ENCODE results near the gene TSPO2.

The TSPO2 gene

DNA sequence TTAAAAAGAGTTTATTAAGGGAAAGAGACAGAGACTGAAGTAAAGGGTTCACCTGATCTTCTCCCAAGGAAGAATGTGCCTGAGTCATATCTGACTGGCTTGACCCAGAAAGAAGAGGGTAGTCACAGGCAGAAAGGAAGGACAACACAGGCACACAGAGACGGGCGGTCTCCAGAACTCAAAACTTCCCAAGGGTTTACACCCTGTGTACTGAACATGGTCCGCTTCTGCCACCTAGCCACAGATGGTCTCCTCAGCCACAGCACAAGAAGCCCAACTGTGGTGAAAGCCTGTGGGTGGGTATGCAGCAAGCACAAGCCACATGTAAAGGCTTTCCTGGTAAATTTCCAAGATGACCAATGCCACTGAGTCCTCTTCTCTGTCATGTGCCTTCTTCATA lies 20.4 kb upstream of the TSPO2 start:
- DNase-seq = no peak
- H3K4me1 Mint-ChIP-seq = peaks cover 13% of the 10 kb centered on the region
- H3K27ac Mint-ChIP-seq = no peak overlapping the region
- peaks cover 4% of the 10 kb centered on the region for H3K27me3 Mint-ChIP-seq (ENCODE audit: low read depth, poor library complexity)
- peaks cover 43% of the 10 kb centered on the region for H3K36me3 Mint-ChIP-seq (ENCODE audit: low read depth)
- no peak for TF ChIP-seq CTCF (IDR thresholded peaks at IDR 0.05)
- peaks cover 3% of the 10 kb centered on the region for H3K9me3 Mint-ChIP-seq
- H3K4me3 Mint-ChIP-seq = no peak overlapping the region

DNA sequence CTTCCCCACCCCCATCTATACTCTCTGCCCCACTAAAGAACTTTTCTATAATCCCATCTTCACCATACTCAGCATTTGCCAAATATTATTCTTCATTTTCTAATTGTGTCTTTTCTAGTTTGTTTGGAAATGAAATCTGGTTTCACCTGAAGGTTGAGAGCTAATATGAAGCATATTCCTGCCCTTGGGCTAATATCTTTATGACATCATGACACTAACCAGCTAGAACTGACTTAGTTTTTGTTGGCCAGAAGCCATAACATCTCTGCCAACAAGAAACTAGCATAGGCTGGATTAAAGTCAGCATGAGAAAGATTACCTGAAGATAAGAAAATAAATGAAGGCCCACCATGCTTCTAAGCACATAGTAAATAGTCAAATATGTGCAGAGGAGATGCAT lies 20.0 kb upstream of the TSPO2 start:
- DNase-seq = no peak
- H3K27ac Mint-ChIP-seq = no peak overlapping the region
- H3K36me3 Mint-ChIP-seq (ENCODE audit: low read depth) = peaks cover 43% of the 10 kb centered on the region
- H3K4me3 Mint-ChIP-seq = no peak overlapping the region
- H3K9me3 Mint-ChIP-seq = peaks cover 3% of the 10 kb centered on the region
- no peak for TF ChIP-seq CTCF (IDR thresholded peaks at IDR 0.05)
- peaks cover 18% of the 10 kb centered on the region for H3K4me1 Mint-ChIP-seq
- H3K27me3 Mint-ChIP-seq (ENCODE audit: low read depth, poor library complexity) = peaks cover 4% of the 10 kb centered on the region

DNA sequence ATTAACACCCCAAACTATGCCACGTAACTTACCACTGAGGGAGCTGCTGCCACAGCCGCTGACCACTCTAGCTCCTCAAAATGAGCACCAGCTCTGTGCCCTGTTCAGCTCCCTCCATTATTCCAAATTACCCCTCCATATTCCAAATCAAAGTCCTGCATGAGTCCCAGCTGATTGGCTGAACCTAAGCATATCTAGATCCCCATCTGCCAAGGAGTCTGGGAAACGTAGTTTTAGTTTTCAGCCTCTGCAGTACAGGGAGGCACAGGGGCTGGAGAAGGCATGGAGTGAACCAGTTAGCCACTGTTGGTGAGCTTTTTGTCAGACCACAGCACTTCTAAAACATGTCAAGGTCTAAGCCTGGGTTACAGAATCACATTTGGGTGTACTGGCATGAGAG lies 19.2 kb upstream of the TSPO2 start:
- Mint-ChIP-seq H3K36me3 (ENCODE audit: low read depth) (peaks cover 41% of the 10 kb centered on the region), H3K4me1 (peaks cover 24% of the 10 kb centered on the region), H3K4me3 (no peak overlapping the region), H3K27me3 (ENCODE audit: low read depth, poor library complexity) (peaks cover 4% of the 10 kb centered on the region), H3K27ac (no peak overlapping the region), H3K9me3 (peaks cover 3% of the 10 kb centered on the region)
- TF ChIP-seq CTCF (IDR thresholded peaks at IDR 0.05) = no peak
- DNase-seq = no peak

GRCh38 chr6:41025966-41026530 lies 16.2 kb upstream of the TSPO2 start:
- no peak for DNase-seq
- no peaks in the 10 kb centered on the region for H3K9me3 Mint-ChIP-seq
- peak overlapping the region; percentile 90 for H3K4me3 Mint-ChIP-seq
- peaks cover 42% of the 10 kb centered on the region for H3K4me1 Mint-ChIP-seq
- no peak overlapping the region for H3K27ac Mint-ChIP-seq
- TF ChIP-seq CTCF (IDR thresholded peaks at IDR 0.05) = no peak
- peaks cover 18% of the 10 kb centered on the region for H3K36me3 Mint-ChIP-seq (ENCODE audit: low read depth)
- H3K27me3 Mint-ChIP-seq (ENCODE audit: low read depth, poor library complexity) = peaks cover 4% of the 10 kb centered on the region

DNA sequence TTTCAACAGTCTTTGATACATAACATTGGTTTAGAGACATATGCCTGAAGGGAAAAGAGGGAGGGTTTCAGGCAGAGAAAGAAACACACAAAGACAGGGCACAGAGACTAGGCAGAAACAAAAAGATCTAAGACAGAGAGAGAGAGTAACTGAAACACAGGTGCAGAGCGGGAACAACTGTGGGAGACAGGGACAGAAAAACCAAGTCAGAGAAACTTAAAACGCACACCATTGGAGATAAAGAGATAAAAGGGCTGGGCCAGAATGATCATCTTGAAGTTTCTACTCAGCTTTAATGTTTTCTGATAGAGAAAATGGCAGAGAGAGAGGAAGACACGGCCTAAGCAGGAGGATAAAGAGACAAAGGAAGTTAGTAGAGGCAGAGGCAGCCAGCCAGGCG lies 15.0 kb upstream of the TSPO2 start:
- TF ChIP-seq CTCF (IDR thresholded peaks at IDR 0.05) = no peak
- Mint-ChIP-seq H3K36me3 (ENCODE audit: low read depth) (peaks cover 18% of the 10 kb centered on the region), H3K27me3 (ENCODE audit: low read depth, poor library complexity) (peaks cover 6% of the 10 kb centered on the region), H3K4me1 (peaks cover 46% of the 10 kb centered on the region), H3K27ac (peak overlapping the region; percentile 70), H3K4me3 (peak overlapping the region; percentile 90), H3K9me3 (no peaks in the 10 kb centered on the region)
- DNase-seq = no peak

DNA sequence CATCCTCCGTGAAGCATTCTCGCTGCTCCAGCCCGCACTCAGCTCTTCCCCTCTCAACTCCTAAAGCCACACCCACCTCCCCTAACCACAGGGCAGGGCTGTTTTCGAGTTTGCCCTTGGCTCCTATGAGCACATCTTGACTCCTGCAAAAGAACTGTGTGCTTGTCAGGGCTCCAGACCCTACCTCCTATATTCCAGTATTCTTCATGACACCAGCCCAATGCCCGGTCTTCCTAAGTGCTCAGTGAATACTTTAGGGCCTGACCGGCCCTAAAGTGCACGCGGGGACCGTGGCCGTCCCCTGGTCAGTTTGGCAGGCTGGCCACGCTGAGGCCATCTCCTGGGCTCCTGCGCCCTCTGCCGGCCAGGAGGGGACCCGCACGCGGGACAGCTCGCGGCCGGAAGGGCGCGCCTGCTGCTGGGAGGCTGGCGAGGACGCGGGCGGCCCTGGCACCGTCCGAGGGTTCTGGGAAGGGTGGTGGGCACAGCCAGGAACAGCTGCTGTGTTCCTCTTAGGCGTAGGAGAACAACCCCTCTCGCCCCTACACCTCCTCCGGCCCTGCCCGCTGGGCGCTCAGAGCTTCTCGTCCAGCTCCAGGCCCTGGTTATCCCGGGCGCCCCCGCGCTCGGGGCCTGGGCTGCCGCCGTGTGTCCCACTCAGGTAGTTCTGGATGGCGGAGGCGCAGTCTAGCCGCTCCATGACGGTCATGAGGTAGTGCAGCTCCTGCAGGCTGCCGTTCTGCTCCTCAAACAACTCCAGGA lies 14.3 kb upstream of the TSPO2 start:
- peak; percentile 98 for TF ChIP-seq CTCF (IDR thresholded peaks at IDR 0.05)
- peaks cover 46% of the 10 kb centered on the region for H3K4me1 Mint-ChIP-seq
- H3K27ac Mint-ChIP-seq = peak overlapping the region; percentile 73
- peak; percentile 94 for DNase-seq
- H3K9me3 Mint-ChIP-seq = no peaks in the 10 kb centered on the region
- H3K4me3 Mint-ChIP-seq = peak overlapping the region; percentile 90
- peaks cover 4% of the 10 kb centered on the region for H3K27me3 Mint-ChIP-seq (ENCODE audit: low read depth, poor library complexity)
- peaks cover 18% of the 10 kb centered on the region for H3K36me3 Mint-ChIP-seq (ENCODE audit: low read depth)

Data from nephron progenitor cell (in vitro differentiated cells).